ENCODE results near the gene CAMK1D.

- TF ChIP-seq CTCF (IDR thresholded peaks at IDR 0.05), result no peak
- no peak for TF ChIP-seq POLR2A (IDR thresholded peaks at IDR 0.05)
- no peak for TF ChIP-seq EP300 (IDR thresholded peaks at IDR 0.05)
These were observed 186.3 kb downstream of the CAMK1D start for GRCh38 chr10:12535656-12536055.
